HG03432 (cell line): ENCODE data around the gene CDRT4.
"Not testable (repeated sequence)": the region's sequence is repeated elsewhere in the genome, so short reads cannot be mapped to it uniquely, and the experiment has no call there.

Experiments
- ATAC-seq: cut with Tn5 transposase; IDR thresholded peaks from one replicate; pipeline ENCODE4 v1.9.1; 2021; ENCODE audit warnings: mild to moderate bottlenecking, moderate library complexity; ENCODE audit not compliant: unreplicated experiment

The CDRT4 gene

DNA sequence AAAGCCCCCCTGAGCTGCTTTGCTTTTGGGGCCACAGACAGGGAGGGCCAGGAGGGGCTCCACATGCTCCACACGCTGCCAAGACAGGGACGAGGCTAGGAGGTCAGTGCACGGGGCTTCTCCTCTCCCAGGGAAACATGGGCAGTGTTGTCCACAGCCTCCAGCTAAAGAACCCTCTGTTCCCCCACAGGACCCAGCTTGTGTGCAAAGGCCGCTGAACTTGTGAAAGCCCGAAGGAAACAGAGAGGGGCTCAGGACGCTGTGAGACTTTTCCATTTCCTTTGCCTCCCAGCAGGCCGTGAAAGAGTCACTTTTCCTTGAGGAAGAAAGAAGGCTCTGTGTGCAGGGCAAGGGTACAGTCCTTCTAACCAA lies 9.7 kb downstream of the CDRT4 start:
- no peak for ATAC-seq

DNA sequence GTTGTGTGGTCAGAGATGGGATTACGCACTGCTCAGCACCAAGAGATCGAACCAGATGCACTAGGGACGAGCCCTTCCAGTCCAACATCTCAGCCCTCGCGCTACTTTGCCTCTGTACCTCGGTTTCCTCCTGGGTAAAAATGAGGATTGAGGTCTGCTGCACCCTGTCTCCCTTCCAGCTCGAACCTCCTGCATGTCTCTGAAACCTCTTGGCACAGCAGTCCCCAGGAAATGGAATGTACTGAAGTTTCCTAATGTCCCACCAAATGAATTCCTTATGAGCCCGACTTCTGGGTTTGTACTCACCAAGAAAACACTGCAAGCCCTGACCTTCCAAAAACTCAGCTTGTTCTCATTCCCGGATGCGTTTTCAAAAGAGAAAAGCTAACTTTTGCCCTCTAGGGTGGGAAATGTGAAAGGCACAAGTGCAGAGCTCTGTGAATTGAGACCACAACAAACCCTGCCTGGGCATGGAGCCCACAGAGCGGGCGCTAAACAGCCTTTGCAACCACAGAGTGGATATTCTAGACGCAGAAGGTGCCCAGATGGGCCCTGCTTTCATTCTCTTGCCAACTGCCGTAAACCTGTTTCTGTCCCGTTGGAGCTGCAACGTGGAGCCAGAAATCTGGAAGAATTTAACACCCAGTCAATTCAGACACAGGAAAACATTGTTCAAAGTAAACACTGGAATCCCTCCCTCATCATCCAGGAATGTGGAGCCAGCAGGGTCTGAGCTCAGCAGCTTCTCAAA lies 10.3 kb downstream of the CDRT4 start:
- ATAC-seq: no peak

DNA sequence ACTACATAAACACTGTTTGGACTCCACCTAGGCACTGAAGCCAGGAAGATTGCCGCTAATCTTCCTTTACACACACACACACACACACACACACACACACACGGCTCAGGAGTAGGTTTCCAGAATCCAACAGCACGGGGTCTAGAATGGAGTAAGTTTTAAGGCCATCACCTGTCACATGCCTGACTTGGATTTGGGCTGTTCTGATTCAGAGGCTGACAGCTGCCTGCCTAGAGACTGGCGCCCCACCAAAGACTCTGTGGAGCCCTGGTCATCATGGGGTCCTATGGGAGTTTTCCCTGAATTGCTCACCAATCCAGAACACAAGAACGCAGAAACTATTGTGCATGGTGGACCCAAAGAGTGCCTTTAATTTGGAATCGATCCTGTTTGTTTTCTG lies 10.9 kb downstream of the CDRT4 start:
- ATAC-seq: no peak

DNA sequence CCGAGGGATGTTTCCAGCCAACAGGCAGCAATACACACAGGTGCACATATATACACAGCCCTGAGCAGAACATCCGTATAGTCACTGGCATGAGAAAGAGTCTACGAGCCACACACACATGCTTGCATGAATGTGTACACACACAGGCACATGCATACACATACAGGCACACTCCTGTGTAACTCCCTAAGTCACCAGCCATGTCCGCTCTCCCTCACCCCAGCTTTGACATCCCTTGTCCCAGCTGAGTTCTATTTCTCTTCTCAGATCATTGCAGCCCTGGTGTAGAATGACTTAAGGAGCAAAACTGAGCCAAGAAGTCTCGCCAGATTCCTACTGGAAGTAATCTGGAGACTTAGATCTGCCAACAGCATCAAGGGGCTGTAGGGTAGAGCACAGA lies 13.1 kb downstream of the CDRT4 start:
- no peak for ATAC-seq

DNA sequence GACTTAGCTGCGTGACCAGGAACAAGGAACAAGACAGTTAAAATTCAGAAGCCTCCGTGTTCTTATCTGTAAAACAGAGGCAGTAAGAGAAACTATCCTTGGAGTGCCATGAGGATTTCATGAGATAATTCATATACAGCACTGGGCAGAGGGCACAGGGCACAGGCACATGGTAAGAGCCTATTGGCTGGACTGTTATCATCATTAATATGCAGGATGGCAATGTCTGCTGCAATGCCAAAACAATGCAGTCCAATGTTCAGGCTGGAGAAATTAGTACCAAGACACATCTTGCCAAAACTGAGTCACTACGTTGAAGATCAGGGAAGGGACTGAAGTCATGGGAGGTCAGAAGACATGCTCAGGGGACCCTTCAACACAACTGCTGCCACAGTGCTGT lies 13.6 kb downstream of the CDRT4 start:
- no peak for ATAC-seq

DNA sequence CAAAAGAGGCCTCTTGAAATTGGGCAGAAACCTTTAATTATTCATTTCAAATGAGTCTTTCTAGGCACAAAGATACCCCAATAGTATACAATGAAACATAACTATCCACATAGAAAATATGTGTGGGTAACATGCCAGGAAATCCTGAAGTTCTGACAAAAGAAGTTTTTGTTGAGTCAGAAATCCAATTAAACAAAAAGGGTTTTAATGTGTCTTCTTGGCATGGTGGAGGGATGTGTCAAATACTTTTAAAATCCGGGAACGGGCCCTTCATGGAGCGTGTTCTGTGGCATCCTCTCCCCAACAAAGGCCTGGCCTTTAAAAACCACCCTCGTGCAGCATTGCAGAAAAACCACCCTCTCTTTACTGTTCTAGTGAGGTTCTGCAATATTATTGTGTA lies 14.2 kb downstream of the CDRT4 start:
- ATAC-seq: no peak

DNA sequence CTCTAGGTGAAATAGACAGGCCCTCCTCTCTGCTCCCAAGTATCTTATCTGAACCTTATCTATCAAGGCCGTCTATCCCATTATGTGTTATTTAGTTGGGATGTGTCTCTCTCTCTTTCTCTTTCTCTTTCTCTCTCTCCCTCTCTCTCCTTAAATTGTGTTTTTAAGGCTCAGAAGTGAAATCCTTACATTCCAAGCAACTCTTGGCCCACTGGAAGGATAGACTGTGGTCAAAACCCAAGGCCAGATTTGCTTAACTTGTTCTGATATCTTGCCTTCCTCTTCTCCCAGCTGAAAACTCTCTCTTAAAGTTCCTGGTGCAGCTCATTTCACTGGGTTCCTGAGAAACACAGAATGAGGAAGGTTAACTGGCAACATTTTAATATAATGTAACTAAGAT lies 14.7 kb downstream of the CDRT4 start:
- no peak for ATAC-seq

DNA sequence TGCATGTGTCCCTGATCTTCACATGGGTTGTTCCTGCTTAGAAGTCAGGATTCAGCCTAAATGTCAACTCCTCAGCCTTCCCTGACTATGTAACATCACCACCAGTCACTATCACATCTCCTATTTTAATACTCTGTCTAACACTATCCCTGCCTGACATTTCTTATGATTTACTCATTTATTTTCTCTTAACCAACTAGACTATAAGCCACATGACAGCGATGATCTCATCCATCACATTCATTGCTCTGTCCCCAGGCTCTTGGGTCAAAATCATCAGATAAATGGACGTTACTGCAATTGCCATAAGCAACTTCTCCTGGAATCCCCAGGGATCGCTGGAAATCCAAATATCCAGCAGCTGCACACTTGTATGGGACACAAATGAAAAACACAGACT lies 15.7 kb downstream of the CDRT4 start:
- ATAC-seq: no peak

DNA sequence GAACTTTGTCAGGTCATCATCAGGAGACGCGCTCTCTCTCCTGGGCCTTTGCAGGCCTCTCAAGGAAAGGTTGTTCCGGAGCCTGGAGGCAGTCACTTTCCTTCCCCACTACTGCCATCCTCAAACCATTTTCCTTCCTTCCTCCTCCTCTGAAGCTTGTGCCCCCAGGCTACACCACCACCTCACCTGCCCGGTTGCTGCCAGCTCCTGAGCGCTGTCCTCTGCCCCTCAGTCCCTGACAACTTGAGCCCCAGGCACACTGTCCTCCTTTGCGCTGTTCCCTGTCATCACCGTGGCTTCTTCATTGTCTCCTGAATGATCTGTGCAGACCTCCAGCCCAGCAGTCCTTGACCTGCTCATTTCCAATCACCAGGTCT lies 18.9 kb downstream of the CDRT4 start:
- no peak for ATAC-seq

DNA sequence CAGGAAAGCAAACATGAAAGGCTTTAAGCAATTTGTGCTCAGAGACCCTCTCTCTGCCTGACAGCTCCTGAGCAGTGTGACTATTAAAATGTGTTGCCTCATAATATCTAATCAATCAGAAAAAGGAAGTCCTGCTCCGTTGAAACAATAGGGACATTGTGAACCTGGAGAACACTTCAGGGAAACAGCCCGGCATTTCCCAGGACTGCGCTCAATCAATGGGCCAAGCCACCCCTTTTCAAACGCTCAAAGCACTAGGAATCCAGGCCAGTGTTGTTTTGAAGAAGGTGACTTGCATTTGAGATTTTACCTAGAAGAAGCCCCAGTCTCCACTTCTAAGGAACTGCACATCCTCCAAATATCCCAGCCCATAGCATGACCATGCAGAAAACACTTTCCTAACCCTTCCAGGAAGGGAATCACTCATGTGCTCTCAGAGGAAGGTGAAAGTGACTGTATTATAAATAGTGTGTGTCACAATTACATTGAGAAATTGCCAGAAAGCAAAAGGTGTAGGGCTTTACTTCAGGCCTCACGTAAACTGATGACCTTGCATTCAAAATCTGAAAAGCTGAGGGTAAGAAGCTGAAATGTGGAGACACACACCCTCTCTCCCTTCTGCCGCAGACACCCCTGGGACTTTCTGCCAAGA lies 19.4 kb downstream of the CDRT4 start:
- no peak for ATAC-seq

DNA sequence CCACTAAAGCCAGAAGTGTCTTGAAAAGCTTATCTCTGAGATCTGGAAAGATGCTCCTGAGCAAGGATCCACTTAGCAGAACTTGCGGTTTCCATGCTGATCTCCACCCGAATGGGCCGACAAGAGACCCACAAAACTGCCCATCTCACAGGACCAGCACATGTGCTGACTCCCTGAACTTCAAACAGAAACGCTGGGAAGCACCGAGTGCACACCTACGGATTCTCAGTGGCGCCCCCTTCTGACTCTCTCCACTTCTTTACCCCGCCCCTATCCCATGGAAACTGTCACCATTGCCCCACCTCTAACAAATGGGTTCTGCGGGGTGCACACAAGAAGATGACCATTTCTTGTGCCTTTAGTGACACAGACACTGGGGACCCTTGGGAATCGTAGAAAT lies 21.4 kb downstream of the CDRT4 start:
- ATAC-seq: no peak

DNA sequence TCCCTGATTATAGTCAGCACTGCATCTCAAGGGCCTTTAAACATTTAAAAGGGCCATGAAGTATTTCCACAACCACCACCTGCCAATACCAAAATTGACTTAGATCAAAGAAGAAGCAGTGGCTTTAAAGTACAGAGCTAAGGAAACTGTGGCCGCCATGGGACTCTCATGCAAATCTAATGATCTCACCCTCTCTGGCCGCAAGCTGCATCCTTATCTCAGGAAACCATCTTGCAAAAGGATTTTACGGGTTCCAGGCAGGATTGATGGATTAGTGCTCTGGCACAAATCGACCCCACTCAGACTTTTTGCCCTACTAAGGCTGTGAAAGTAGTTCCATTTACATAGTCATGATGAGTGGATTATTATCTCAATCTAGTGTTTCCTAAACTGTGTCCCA lies 22.6 kb downstream of the CDRT4 start:
- no peak for ATAC-seq

DNA sequence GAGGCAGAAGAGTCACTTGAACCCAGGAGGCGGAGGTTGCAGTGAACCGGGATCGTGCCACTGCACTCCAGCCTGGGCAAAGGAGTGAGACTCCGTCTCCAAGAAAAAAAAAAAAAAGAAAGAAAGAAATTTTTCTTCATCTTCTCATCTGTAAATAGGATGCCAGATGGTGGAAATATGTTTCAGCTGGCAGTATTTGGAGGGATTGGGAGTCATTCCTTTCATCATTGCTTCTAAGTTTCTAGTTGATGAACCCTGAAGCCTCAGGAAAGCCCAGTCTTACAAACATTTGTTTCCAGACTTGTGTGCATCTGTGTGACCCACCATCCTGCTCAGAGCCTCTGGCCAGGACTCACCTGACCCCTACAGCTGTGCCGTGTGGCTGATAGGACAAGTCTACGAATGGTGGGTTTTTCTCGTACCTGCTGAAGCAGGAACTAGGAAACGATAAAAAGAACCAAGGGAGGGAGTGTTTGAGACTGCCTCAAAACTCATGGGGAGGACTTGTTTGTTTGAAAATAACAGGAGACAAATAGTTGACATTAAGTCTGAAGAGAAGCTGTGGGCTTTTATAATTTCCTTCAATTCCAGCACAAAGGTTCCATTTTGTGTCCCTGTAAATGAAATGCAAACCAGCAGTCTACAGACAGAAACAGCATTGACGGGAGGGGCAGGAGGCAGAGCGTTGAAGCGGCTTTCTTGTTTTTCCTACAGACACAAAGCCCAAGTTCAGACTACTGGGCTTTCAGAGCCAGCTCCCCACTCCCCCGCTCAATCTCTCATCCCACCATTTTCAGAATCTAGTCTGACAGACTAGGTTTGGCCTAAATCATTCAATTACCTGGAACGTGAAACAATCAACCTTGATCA lies 24.9 kb downstream of the CDRT4 start:
- ATAC-seq: no peak

DNA sequence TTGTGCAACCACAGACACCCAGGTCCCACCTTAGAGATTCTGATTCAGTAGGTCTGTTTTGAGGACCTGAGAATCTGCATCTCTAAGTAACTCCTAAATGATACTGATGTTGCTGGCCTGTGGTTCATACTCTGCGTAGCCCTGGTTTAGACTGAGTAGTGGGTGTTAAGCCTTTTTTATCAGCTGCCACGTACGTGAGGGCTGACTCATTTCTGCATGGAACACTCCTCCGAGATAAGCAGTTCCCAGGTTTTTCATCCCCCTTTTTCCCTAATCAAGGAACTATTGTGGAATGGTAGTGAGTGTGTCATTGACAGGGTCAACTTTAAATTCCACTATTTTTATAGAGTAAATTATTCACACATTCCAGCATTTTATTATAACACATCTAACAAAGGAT lies 26.1 kb downstream of the CDRT4 start:
- no peak for ATAC-seq

DNA sequence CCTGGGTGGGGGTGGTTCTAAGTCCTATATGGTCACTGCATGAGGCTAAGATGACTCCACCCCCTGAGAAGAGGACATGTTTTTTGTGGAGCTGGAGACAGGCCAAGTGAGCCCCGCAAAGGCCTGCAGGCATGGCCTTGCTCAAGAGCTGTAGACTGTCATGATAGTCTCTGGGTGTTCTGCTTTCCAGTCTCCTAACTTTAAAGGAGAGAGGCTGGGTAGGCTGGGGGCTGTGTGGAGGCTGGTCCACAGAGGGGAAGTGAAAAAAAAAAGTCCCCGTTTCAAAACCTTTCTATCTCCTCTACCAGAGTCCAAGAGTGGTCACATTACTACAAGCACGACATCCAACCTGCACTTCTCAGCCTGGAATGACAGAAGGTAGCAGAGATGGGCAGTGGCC lies 27.1 kb downstream of the CDRT4 start:
- ATAC-seq: no peak

DNA sequence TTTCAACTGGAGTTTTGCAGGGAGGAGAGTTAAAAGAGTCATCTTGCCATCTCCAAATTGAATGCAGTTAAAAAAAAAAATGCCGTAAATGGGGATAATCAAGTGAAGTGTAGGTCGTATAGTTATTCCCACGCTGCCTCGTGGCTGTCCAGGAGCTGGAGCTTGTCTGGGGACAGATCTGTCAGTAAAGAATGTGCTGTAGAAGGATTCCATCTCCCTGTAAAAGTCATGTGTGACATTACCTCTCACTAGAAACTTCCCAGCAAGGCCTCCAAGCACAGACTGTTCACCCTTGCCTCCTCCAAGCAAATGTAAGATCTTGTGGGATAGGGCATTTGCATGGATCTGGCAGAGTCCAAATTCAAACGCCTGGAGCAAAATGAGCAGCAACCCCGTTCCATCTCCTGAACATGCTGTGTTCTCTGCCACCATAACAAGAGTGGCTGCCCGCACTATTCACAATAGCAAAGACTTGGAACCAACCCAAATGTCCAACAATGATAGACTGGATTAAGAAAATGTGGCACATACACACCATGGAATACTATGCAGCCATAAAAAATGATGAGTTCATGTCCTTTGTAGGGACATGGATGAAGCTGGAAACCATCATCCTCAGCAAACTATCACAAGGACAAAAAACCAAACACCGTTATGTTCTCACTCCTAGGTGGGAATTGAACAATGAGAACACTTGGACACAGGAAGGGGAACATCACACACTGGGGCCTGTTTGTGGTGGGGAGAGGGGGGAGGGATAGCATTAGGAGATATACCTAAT lies 28.0 kb downstream of the CDRT4 start:
- not testable (repeated sequence) for ATAC-seq

DNA sequence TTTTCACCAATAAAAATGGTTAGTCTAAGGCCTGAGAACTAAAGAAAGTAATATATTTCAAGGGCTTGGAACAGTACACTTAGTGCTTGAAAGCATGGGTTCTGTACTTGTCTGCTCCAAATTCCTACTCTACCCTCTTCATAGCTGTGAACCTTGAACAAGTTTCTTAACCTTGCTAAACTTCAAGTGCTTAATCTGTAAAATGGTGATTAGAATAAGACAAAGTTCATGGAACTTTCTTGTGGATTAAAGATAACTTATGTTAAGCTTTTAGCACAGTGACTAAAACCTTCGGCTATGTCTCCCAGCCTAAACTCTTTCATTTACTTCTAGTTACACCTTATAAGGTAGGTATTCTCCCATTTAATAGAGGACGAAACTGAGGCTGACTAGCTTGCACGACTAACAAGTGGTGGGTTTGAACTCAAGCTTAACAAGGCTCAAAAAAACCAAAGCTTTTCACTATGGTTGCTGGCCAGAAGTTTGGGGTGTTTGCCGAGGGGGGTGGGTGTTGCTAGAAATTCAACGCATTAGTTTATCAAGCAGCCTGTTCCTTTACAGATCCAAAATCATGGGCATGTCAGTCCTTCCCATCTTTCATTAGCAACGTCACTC lies 28.8 kb downstream of the CDRT4 start:
- no peak for ATAC-seq

DNA sequence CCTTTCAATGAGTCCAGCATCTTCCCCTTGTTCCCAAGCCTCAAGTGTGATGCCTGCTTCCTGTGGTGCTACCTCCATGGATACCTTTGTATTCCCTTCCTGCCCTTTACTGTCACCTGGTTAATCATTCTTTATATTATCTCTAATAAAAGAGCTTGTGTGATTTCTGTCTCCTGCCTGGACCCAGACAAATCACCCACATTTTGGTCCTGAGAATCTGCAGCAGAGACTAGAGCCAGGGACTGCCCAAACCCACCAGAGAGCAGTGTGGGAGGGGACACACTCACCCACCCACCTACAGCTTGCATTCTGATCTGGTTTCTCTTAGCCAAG lies 30.2 kb downstream of the CDRT4 start:
- no peak for ATAC-seq

DNA sequence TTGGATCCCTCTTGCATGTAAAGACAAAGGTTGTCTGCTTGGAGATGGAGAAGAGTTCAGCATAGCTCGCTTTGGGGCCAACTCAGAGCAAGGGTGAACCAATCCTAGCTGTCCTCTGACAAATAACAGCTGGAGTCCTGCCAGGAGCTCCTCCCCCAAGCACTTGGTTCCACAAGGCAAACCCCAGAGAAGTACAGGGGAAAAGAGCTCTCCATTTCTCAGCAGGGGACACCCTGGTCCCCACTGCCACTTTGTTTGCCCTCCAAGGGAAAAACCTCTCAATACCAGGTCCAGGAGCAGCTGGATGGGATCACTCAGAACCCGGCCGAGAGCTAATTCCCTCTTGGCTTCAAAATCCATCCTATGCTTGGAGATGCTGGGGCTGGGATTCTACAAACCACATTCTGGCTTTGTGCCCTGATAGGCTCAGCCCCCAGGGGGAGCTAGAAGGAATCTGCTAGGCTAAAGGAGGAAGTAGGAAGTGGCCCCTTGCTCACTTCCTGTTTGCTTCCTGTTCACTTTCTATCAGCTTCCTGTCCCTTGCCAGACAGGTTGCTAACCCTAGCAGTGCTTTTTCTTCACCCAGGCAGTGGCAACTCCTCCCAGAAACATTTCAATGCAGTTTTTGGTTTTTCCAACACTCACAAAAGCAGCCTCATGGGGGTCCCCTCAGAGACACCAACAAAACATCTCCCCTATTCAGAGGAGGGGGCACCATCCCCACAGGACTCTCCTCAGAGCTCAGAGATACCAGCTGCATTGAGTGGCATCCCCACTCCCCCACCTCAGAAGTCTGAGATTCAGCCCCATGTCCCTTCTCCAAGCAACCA lies 30.7 kb downstream of the CDRT4 start:
- no peak for ATAC-seq

DNA sequence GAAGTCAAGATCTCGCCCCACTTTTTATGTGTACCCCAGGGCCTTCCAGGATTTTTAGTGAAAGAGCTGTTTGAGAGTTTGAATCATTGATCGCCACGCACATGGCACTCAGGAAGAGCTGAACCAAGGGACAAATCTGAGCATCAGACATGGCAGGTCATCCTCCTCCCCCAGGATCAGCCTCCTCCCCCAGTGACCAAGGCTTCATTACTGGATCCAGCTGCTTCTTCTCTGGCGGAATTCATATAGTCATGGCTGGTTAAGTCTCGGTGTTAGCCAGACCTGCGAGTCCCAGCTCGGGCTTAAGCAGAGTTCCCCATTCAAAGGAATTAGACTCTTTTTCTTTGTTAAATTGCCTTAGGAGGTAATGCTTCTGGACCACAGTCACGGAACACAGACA lies 32.5 kb downstream of the CDRT4 start:
- no peak for ATAC-seq
